ENCODE results near the gene WHRN. TPM values are rescaled to one million over a fixed set of nuclear protein-coding genes. Genes with fewer than 3 reads are reported as not detected.

Gene WHRN
- total RNA-seq, 1 experiment from 2014 or later: 4.7 TPM

GRCh38 chr9:114497236-114497635, 8.0 kb downstream of the WHRN start:
- in situ Hi-C loops (cut with HindIII; ENCODE audit: low sequenced_read_pairs): no loop called here
- no peak for DNase-seq (ENCODE audit: low spot score)

GRCh38 chr9:114496011-114496410, 9.3 kb downstream of the WHRN start:
- in situ Hi-C loops (cut with HindIII; ENCODE audit: low sequenced_read_pairs): no loop called here
- DNase-seq (ENCODE audit: low spot score): no peak

GRCh38 chr9:114494776-114495569, 10.3 kb downstream of the WHRN start:
- DNase-seq (ENCODE audit: low spot score): no peak
- in situ Hi-C loops (cut with HindIII; ENCODE audit: low sequenced_read_pairs): no loop called here

GRCh38 chr9:114493521-114494184, 11.6 kb downstream of the WHRN start:
- no peak for DNase-seq (ENCODE audit: low spot score)
- in situ Hi-C loops (cut with HindIII; ENCODE audit: low sequenced_read_pairs): no loop called here

GRCh38 chr9:114492991-114493390, 12.3 kb downstream of the WHRN start:
- in situ Hi-C loops (cut with HindIII; ENCODE audit: low sequenced_read_pairs): no loop called here
- DNase-seq (ENCODE audit: low spot score): no peak

- DNase-seq (ENCODE audit: low spot score): no peak
- in situ Hi-C loops (cut with HindIII; ENCODE audit: low sequenced_read_pairs): no loop called here
Measured at GRCh38 chr9:114491430-114492003, 13.8 kb downstream of the WHRN start.

- no peak for DNase-seq (ENCODE audit: low spot score)
Measured at GRCh38 chr9:114489928-114490327, 15.3 kb downstream of the WHRN start.

GRCh38 chr9:114488398-114489129, 16.7 kb downstream of the WHRN start:
- in situ Hi-C loops (cut with HindIII; ENCODE audit: low sequenced_read_pairs): no loop called here
- DNase-seq (ENCODE audit: low spot score): no peak

More at GRCh38 chr9:114489928-114490327, 15.3 kb downstream of the WHRN start:
- in situ Hi-C loops (cut with HindIII; ENCODE audit: low sequenced_read_pairs): no loop called here

GRCh38 chr9:114487607-114488300, 17.5 kb downstream of the WHRN start:
- peak; percentile 51 for DNase-seq (ENCODE audit: low spot score)
- in situ Hi-C loops (cut with HindIII; ENCODE audit: low sequenced_read_pairs): no loop called here

GRCh38 chr9:114486205-114486963, 18.9 kb downstream of the WHRN start:
- in situ Hi-C loops (cut with HindIII; ENCODE audit: low sequenced_read_pairs): no loop called here
- no peak for DNase-seq (ENCODE audit: low spot score)

GRCh38 chr9:114484854-114485443, 20.3 kb downstream of the WHRN start:
- in situ Hi-C loops (cut with HindIII; ENCODE audit: low sequenced_read_pairs): no loop called here
- DNase-seq (ENCODE audit: low spot score): no peak

GRCh38 chr9:114484215-114484853, 20.9 kb downstream of the WHRN start:
- DNase-seq (ENCODE audit: low spot score): no peak
- in situ Hi-C loops (cut with HindIII; ENCODE audit: low sequenced_read_pairs): no loop called here

- in situ Hi-C loops (cut with HindIII; ENCODE audit: low sequenced_read_pairs): no loop called here
- DNase-seq (ENCODE audit: low spot score): no peak
Measured at GRCh38 chr9:114483499-114483898, 21.8 kb downstream of the WHRN start.

GRCh38 chr9:114482593-114482992, 22.7 kb downstream of the WHRN start:
- no peak for DNase-seq (ENCODE audit: low spot score)
- in situ Hi-C loops (cut with HindIII; ENCODE audit: low sequenced_read_pairs): no loop called here

GRCh38 chr9:114481789-114482188, 23.5 kb downstream of the WHRN start:
- in situ Hi-C loops (cut with HindIII; ENCODE audit: low sequenced_read_pairs): no loop called here
- DNase-seq (ENCODE audit: low spot score): no peak

- no peak for DNase-seq (ENCODE audit: low spot score)
- in situ Hi-C loops (cut with HindIII; ENCODE audit: low sequenced_read_pairs): no loop called here
Measured at GRCh38 chr9:114480746-114481435, 24.4 kb downstream of the WHRN start.

- DNase-seq (ENCODE audit: low spot score): no peak
- in situ Hi-C loops (cut with HindIII; ENCODE audit: low sequenced_read_pairs): no loop called here
Measured at GRCh38 chr9:114478871-114479270, 26.4 kb downstream of the WHRN start.

Measured in G401 (cell line).